ENCODE results near the gene RHO. TPM values are rescaled to one million over a fixed set of nuclear protein-coding genes. Genes with fewer than 3 reads are reported as not detected.
"Not testable (repeated sequence)": the region's sequence is repeated elsewhere in the genome, so short reads cannot be mapped to it uniquely, and the experiment has no call there.

RHO gene
- total RNA-seq, 1 experiment from 2014 or later = not detected

DNA sequence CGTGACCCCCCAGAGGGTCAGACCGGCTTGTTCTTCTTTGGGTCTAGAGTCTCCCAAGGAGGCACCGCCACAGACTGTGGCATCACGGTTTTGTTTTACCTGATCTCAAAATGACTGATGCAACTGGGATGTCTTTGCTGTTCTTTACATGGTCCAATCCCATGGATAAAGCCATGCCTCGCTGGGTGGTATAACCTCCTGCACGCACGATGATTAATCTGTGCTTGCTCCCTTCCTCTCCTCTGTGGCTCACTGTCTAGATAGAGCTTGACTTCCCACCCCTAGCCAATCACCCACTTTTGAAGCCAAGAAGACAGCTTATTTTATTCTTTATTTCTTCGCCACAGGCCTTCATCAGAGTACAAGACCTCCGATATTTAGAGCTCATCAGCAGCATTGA, 36.6 kb upstream of the RHO start:
- Mint-ChIP-seq H3K9me3 (ENCODE audit: unreplicated experiment) (no peaks in the 10 kb centered on the region), H3K27ac (ENCODE audit: low read depth, unreplicated experiment) (no peak overlapping the region), H3K4me3 (ENCODE audit: unreplicated experiment) (no peak overlapping the region), H3K36me3 (ENCODE audit: insufficient read depth, unreplicated experiment) (peaks cover 31% of the 10 kb centered on the region), H3K27me3 (ENCODE audit: insufficient read depth, unreplicated experiment) (no peaks in the 10 kb centered on the region), H3K4me1 (ENCODE audit: insufficient read depth, unreplicated experiment) (peaks cover 15% of the 10 kb centered on the region)
- ChIA-PET CTCF (interaction anchor here (0.9 to 7.0 kb wide), 9 partner anchors 11 to 450 kb away, joined by 3 to 91 read pairs (median 4); no protein-coding TSS in a partner anchor), POLR2A (interaction anchor here (1.6 kb wide), 1 partner anchor 51 kb away, joined by 6 read pairs; the partner anchor contains the start of genes IFT122 and MBD4)
- no TSS peak for BruUV-seq (replicated peaks)
- intact Hi-C loops (cut with micrococcal nuclease) = loop anchor here (2.0 kb wide), 3 partner anchors 117 to 511 kb away; no protein-coding TSS in a partner anchor
- TF ChIP-seq, protein P1, sequence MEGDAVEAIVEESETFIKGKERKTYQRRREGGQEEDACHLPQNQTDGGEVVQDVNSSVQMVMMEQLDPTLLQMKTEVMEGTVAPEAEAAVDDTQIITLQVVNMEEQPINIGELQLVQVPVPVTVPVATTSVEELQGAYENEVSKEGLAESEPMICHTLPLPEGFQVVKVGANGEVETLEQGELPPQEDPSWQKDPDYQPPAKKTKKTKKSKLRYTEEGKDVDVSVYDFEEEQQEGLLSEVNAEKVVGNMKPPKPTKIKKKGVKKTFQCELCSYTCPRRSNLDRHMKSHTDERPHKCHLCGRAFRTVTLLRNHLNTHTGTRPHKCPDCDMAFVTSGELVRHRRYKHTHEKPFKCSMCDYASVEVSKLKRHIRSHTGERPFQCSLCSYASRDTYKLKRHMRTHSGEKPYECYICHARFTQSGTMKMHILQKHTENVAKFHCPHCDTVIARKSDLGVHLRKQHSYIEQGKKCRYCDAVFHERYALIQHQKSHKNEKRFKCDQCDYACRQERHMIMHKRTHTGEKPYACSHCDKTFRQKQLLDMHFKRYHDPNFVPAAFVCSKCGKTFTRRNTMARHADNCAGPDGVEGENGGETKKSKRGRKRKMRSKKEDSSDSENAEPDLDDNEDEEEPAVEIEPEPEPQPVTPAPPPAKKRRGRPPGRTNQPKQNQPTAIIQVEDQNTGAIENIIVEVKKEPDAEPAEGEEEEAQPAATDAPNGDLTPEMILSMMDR (IDR thresholded peaks at IDR 0.05; ENCODE audit: unreplicated experiment) = no peak
- DNase-seq (ENCODE audit: unreplicated experiment) = no peak

GRCh38 chr3:129492691-129493090, 35.7 kb upstream of the RHO start:
- no TSS peak for BruUV-seq (replicated peaks)
- no peak for DNase-seq (ENCODE audit: unreplicated experiment)
- TF ChIP-seq, protein P1 (IDR thresholded peaks at IDR 0.05; ENCODE audit: unreplicated experiment) = no peak
- Mint-ChIP-seq H3K27me3 (ENCODE audit: insufficient read depth, unreplicated experiment) (no peaks in the 10 kb centered on the region), H3K4me3 (ENCODE audit: unreplicated experiment) (no peak overlapping the region), H3K27ac (ENCODE audit: low read depth, unreplicated experiment) (no peak overlapping the region), H3K4me1 (ENCODE audit: insufficient read depth, unreplicated experiment) (peaks cover 14% of the 10 kb centered on the region), H3K36me3 (ENCODE audit: insufficient read depth, unreplicated experiment) (peaks cover 33% of the 10 kb centered on the region), H3K9me3 (ENCODE audit: unreplicated experiment) (no peaks in the 10 kb centered on the region)
- intact Hi-C loops (cut with micrococcal nuclease) = no loop called here
- POLR2A ChIA-PET = interaction anchor here (0.5 to 1.6 kb wide), 2 partner anchors 52 to 449 kb away, joined by 3 to 6 read pairs; partner anchors contain the start of genes IFT122 and MBD4
- CTCF ChIA-PET = interaction anchor here (0.5 to 7.0 kb wide), 11 partner anchors 12 to 450 kb away, joined by 3 to 91 read pairs (median 4); no protein-coding TSS in a partner anchor

DNA sequence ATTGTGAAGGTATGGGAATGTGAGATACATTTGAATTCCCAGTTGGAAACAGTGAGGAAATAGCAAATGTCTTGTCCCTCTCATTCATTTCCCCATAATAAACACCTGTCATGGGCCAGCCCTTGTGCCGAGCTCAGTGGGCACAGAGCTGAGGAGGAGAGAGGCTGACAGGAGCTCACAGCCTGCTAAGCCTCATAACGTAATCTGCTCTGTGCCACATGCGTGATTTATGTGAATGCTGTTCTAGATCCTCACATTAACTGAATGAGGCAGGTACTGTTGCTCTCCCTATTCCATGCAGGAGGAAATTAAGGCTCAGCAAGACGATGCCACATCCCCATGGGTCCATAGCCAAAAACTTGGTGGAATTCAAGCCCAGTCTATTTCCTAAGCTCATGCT, 35.2 kb upstream of the RHO start:
- no peak for DNase-seq (ENCODE audit: unreplicated experiment)
- Mint-ChIP-seq H3K4me1 (ENCODE audit: insufficient read depth, unreplicated experiment) (peaks cover 14% of the 10 kb centered on the region), H3K27me3 (ENCODE audit: insufficient read depth, unreplicated experiment) (no peaks in the 10 kb centered on the region), H3K36me3 (ENCODE audit: insufficient read depth, unreplicated experiment) (peaks cover 33% of the 10 kb centered on the region), H3K9me3 (ENCODE audit: unreplicated experiment) (no peaks in the 10 kb centered on the region), H3K4me3 (ENCODE audit: unreplicated experiment) (no peak overlapping the region), H3K27ac (ENCODE audit: low read depth, unreplicated experiment) (no peak overlapping the region)
- BruUV-seq (replicated peaks) = no TSS peak
- intact Hi-C loops (cut with micrococcal nuclease) = no loop called here
- ChIA-PET POLR2A (interaction anchor here (0.5 to 1.6 kb wide), 3 partner anchors 53 to 765 kb away, joined by 3 to 6 read pairs (median 3); partner anchors contain the start of genes IFT122 and MBD4), CTCF (interaction anchor here (0.6 to 7.0 kb wide), 7 partner anchors 12 to 612 kb away, joined by 3 to 91 read pairs (median 4); no protein-coding TSS in a partner anchor)
- TF ChIP-seq, protein P1 (IDR thresholded peaks at IDR 0.05; ENCODE audit: unreplicated experiment) = no peak

DNA sequence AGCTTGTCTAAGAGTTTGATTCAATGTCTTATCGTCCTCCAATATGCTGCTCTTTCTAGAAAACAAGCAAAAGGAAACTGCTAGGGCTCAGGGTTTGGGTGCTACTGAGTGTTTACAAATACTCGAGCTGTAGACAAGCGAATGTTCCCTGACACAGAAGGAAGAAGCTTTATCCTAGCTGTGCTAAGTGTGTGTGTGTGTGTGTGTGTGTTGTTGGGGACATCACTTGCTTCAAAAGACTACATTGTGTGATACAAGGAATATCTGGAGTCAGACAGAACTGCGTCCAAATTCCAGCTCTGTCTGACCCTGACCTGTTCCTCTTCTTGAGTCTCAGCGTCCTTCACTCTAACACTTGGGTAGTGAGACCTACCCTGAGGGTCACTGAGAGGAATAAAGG, 33.9 kb upstream of the RHO start:
- H3K4me3 Mint-ChIP-seq (ENCODE audit: unreplicated experiment); intact Hi-C loops (cut with micrococcal nuclease); DNase-seq (ENCODE audit: unreplicated experiment); H3K27me3 Mint-ChIP-seq (ENCODE audit: insufficient read depth, unreplicated experiment); BruUV-seq (replicated peaks); H3K27ac Mint-ChIP-seq (ENCODE audit: low read depth, unreplicated experiment); H3K9me3 Mint-ChIP-seq (ENCODE audit: unreplicated experiment): not testable (repeated sequence)
- CTCF ChIA-PET = interaction anchor here (0.6 to 7.0 kb wide), 5 partner anchors 13 to 440 kb away, joined by 3 to 91 read pairs (median 3); no protein-coding TSS in a partner anchor
- Mint-ChIP-seq H3K36me3 (ENCODE audit: insufficient read depth, unreplicated experiment) (peaks cover 28% of the 10 kb centered on the region), H3K4me1 (ENCODE audit: insufficient read depth, unreplicated experiment) (peaks cover 14% of the 10 kb centered on the region)
- POLR2A ChIA-PET = interaction anchor here (0.7 to 1.4 kb wide), 2 partner anchors 8 to 29 kb away, joined by 3 to 4 read pairs; no protein-coding TSS in a partner anchor

DNA sequence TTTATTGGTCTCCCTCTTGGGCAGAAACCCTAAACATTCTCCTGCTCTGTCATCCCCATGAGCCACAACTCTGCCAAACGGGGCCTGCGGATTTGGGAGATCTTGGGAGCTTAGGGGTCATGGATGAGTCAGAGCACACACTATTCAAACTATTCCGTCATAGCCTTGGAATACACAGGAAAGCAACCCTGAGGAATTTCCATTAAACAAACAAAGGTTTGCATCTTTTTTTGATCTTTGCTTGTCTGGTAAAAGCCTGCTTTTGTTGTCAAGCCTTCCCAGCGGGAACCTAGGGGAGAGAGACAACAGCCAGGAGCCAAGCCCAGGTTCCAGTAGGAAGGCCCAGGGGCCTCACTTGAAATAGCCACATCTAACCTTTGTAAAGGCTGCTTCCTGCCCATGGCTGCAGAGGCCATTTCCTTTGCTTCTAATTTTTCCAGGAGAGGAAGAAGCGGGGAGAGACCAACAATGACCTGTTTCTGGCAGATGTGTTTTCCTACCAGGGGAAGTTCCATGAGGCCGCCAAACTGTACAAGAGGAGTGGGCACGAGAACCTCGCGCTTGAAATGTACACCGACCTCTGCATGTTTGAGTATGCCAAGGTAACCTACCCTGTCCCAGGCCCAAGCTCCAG, 33.3 kb upstream of the RHO start:
- BruUV-seq (replicated peaks); H3K27ac Mint-ChIP-seq (ENCODE audit: low read depth, unreplicated experiment); H3K4me3 Mint-ChIP-seq (ENCODE audit: unreplicated experiment); H3K27me3 Mint-ChIP-seq (ENCODE audit: insufficient read depth, unreplicated experiment); intact Hi-C loops (cut with micrococcal nuclease); H3K9me3 Mint-ChIP-seq (ENCODE audit: unreplicated experiment): not testable (repeated sequence)
- peaks cover 27% of the 10 kb centered on the region for H3K36me3 Mint-ChIP-seq (ENCODE audit: insufficient read depth, unreplicated experiment)
- ChIA-PET POLR2A (interaction anchor here (0.7 to 1.4 kb wide), 2 partner anchors 9 to 28 kb away, joined by 3 to 4 read pairs; no protein-coding TSS in a partner anchor), CTCF (interaction anchor here (1.1 to 7.0 kb wide), 2 partner anchors 14 to 331 kb away, joined by 3 to 91 read pairs; no protein-coding TSS in a partner anchor)
- H3K4me1 Mint-ChIP-seq (ENCODE audit: insufficient read depth, unreplicated experiment) = peaks cover 13% of the 10 kb centered on the region
- DNase-seq (ENCODE audit: unreplicated experiment) = peak; percentile 53

GRCh38 chr3:129497876-129498275, 30.6 kb upstream of the RHO start:
- intact Hi-C loops (cut with micrococcal nuclease); H3K27me3 Mint-ChIP-seq (ENCODE audit: insufficient read depth, unreplicated experiment); H3K27ac Mint-ChIP-seq (ENCODE audit: low read depth, unreplicated experiment); H3K9me3 Mint-ChIP-seq (ENCODE audit: unreplicated experiment); BruUV-seq (replicated peaks); DNase-seq (ENCODE audit: unreplicated experiment); POLR2A ChIA-PET; H3K4me1 Mint-ChIP-seq (ENCODE audit: insufficient read depth, unreplicated experiment); H3K4me3 Mint-ChIP-seq (ENCODE audit: unreplicated experiment): not testable (repeated sequence)
- CTCF ChIA-PET = interaction anchor here (0.7 kb wide), 1 partner anchor 104 kb away, joined by 3 read pairs; no protein-coding TSS in a partner anchor
- peaks cover 15% of the 10 kb centered on the region for H3K36me3 Mint-ChIP-seq (ENCODE audit: insufficient read depth, unreplicated experiment)
